ENCODE results near the gene SHMT2.

SHMT2 gene

GRCh38 chr12:57215668-57216013 is 13.9 kb upstream of the SHMT2 start:
- DNase-seq, result no peak

GRCh38 chr12:57216014-57216911 is 13.2 kb upstream of the SHMT2 start, which contains the start of gene NXPH4:
Gene NXPH4, plus strand, starts transcription at chr12:57216794. Its CDS starts 176 bp downstream, at chr12:57216970.
- DNase-seq, result peak; percentile 25

- DNase-seq, result peak; percentile 61
Measured at GRCh38 chr12:57216921-57217879, 12.3 kb upstream of the SHMT2 start.

DNA sequence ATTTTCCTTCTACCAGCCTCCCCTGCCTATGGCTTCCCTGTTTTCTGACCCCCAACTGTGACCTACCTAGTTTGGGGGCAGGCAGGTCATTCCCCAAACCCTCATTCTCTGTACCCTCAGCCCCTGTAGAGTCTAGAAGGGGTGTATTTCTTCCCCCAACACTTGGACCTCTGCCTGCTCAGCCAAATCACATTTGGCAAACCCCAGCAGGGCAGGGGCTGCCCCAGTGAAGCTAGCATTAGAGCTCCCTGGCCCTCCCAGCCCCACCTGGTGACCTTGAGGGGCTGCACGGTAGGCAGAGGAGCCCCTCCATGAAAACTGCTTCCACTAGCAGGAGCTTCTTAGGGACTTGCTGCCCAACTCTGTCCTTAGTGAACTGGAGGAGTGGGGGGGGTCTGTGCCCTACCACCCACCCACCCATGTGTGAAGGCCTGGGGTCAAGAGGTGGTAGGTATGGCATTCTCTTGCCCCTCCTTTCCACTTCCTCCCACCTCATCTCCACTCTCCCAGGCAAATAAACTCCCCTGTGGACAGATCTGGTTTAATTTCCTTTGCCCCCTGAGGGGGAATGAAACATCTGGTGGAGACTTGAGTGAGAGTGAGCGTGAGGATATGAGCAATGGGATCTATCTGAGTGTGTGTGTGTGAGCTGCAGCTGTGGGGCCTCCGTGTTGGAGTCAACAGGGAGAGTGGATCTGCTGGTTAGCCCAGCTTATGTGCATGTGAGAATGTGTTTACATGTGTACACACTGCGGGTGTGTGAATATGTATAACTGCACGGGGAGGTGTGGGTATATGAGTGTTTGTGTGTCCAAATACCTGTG is 11.3 kb upstream of the SHMT2 start:
- DNase-seq, result peak; percentile 28

- DNase-seq, result peak; percentile 39
Measured at GRCh38 chr12:57219205-57219992, 10.1 kb upstream of the SHMT2 start.

GRCh38 chr12:57219993-57220754 is 9.3 kb upstream of the SHMT2 start:
- DNase-seq, result no peak

GRCh38 chr12:57220770-57221168 is 8.7 kb upstream of the SHMT2 start:
- no peak for DNase-seq

DNA sequence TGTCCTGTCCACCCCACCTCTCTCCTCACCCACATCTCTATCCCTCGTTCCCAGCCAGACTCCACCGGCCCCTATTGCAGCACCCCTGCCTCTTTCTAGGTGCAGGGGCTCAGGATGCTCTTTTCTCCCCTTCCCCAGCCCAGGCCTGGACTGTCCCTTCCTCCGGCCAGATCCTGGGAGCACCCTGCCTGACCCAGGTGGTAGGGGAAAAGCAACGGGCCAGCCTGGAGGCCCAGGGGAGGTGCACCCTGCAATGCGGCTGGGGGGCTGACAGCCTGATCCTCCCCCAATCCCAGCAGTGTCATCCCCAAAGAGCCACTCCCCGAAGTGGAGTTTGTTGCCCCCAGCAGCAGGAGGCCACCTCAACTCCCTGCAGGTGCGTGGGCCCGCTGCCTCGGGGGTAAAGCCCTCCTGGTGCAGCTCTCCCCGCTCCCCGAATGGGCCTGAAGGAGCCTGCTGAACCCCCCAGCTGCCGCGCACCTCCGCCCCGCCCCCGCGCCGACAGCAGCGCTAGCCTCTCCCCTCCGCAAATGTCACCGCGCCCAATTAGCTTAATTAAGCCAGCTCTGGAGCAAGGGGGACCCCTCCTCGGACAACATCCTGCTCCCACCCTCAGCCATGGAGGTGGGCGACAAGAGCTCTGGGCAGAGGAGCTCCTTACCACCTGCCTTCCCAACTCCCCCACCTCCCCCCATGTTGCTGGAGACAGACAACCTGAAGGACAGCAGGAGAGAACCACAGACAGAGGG is 8.2 kb upstream of the SHMT2 start:
- DNase-seq, result no peak

DNA sequence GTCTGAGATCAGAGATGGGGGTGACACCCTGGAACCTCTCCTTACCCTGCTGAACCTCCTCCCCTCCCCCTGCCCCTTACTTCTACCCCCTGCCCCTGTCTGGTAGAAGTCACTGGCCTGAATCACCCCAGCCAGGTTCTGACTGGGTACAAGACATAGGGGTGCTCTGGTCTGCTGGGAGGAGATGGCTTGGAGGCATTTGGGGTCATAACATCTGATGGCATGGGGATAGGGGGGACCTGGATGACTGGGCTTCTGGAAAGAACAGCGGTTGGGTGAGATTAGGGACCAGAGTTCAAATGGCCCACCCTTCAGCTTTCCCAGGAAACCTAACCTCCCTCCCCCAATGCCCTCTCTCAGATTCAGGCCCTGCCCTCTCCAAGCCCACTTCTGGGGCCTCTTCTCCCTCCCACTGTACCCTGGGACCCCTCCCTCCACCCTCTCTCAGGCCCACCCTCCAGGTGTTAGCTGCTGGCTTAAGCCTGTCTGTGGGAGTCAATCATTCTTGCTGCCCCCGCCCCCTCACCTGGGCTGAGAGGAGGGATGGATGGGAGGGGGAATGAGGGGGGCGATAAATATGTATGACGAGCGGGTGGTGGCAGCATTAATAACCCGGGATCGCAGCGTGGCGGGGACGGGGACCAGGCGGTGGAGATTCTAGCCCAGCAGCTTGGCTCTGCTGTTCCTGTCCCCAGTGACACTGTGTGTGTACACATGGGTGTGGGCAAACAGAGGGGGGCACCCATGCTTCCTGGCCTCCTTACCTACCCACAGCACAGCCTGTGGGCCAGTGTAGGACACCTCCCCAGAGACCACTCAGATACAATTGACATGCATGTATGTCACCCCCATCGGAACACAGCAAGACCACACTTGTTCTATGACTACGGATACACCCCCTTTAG is 7.0 kb upstream of the SHMT2 start:
- DNase-seq, result no peak

GRCh38 chr12:57223191-57224165 is 6.0 kb upstream of the SHMT2 start:
- DNase-seq, result no peak

DNA sequence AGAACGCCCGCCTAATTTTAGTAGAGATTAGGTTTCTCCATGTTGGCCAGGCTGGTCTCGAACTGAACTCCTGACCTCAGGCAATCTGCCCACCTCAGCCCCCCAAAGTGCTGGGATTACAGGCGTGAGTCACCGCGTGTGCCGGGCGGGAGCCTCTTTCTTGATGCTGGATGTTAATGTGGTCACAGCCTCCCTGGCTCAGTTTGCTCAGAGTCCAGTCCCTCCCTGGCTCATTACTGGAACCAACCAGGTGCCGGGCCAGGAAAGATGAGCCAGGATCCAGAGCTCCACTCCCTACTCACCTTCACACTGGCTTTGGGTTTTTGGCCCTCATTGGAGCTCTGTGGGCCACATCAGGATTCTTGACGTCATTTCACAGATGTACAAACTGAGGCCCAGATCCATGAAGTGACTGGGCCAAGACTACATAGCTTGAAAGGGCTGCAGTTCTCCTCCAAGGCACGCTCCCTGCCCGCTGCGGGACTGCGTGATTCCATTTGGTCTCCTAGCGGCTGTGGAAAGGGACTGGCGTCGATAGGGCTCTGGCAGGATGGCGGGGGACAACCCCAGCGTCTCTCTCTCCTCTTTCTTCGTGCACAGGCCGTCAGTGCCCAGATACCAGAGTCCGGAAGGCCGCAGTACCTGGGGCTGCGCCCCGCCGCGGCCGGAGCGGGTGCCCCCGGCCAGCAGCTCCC is 5.1 kb upstream of the SHMT2 start:
- no peak for DNase-seq

DNA sequence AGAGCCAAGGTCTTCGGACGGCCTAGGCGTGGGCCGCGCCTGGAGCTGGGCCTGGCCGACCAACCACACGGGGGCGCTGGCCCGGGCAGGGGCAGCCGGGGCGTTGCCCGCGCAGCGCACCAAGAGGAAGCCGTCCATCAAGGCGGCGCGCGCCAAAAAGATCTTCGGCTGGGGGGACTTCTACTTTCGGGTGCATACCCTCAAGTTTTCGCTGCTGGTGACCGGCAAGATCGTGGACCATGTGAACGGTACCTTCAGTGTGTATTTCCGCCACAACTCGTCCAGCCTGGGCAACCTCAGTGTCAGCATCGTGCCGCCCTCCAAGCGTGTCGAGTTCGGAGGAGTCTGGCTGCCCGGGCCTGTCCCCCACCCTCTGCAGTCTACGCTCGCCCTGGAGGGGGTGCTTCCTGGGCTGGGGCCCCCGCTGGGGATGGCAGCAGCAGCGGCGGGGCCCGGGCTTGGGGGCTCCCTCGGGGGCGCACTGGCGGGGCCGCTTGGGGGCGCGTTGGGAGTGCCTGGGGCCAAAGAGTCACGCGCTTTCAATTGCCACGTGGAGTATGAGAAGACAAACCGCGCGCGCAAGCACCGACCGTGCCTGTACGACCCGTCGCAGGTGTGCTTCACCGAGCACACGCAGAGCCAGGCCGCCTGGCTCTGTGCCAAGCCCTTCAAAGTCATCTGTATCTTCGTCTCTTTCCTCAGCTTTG is 4.4 kb upstream of the SHMT2 start:
- DNase-seq, result no peak

DNA sequence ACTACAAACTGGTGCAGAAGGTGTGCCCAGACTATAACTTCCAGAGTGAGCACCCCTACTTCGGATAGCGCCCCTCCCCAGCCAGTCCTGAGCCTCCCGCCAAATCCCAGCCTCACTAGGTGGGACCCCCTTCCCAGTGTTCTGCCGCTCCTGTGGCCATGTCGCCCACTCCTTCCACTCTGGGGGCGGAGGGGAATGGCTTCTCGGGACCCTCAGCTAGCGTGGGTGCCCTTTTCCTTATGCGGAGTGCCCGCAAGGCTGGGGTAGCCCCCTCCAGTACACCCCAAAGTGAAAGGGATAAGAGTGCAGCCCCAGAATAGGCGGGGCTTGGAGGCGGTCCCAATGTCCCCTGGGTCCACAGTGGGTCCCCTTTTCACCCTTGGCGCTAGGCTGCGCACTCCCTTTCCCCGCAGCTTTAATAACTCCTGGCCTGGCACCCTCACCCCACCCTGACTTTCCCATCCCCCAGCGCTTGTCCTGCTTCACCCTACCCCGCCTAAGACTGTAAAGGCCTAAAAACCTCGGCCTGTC is 3.8 kb upstream of the SHMT2 start:
- DNase-seq, result no peak

- no peak for DNase-seq
Measured at GRCh38 chr12:57226588-57227314, 2.8 kb upstream of the SHMT2 start.

DNA sequence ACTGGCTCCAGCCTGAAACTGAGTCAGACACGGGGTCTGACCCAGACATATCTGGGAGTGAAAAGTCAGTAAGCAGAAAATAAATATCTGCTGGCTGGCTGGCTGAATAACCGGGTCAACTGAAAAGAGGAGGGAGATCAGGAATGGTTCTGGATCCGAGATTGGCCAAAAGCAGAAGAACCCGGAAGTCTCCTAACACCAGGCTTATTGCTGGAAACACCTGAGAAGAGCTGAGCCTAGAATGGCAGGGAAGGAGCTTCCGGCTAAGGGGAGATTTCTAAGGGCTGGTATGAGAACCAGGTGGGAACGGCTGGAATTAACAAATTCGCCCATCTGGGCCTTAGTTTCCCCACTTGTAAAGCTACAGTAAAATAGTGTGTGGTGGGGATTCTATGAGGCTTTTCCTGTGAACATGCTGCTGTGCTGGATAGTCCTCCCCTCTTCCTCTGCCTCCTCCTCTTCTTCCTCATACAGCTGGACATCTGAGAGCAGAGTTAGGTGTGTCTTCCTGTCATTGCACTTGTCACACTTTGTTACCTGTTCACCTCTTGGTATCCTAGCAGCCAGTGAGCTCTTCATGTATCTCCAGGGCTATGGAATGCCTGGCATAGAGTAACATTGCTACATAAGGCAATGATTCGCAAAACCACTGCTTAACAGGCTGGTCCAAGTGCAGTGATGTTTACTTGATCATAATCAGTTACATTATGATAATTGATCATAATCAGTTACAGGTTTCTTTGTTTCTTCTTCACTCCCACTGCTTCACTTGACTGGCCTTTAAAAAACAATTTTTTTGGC is 2.0 kb upstream of the SHMT2 start:
- no peak for DNase-seq
